ENCODE measurements around the gene CHST4. TPM values are rescaled to one million over a fixed set of nuclear protein-coding genes. Genes with fewer than 3 reads are reported as not detected.

Gene CHST4
- total RNA-seq, 1 experiment from 2014 or later: 72.9 TPM

GRCh38 chr16:71482569-71482968 lies 43.7 kb upstream of the CHST4 start:
- CTCF ChIA-PET: interaction anchor here (0.6 kb wide), 1 partner anchor 15 kb away, joined by 3 read pairs; no protein-coding TSS in a partner anchor
- H3K36me3 Mint-ChIP-seq (ENCODE audit: insufficient read depth, unreplicated experiment): peaks cover 15% of the 10 kb centered on the region
- TF ChIP-seq, protein P1, sequence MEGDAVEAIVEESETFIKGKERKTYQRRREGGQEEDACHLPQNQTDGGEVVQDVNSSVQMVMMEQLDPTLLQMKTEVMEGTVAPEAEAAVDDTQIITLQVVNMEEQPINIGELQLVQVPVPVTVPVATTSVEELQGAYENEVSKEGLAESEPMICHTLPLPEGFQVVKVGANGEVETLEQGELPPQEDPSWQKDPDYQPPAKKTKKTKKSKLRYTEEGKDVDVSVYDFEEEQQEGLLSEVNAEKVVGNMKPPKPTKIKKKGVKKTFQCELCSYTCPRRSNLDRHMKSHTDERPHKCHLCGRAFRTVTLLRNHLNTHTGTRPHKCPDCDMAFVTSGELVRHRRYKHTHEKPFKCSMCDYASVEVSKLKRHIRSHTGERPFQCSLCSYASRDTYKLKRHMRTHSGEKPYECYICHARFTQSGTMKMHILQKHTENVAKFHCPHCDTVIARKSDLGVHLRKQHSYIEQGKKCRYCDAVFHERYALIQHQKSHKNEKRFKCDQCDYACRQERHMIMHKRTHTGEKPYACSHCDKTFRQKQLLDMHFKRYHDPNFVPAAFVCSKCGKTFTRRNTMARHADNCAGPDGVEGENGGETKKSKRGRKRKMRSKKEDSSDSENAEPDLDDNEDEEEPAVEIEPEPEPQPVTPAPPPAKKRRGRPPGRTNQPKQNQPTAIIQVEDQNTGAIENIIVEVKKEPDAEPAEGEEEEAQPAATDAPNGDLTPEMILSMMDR (IDR thresholded peaks at IDR 0.05; ENCODE audit: unreplicated experiment): no peak
- intact Hi-C loops (cut with micrococcal nuclease; ENCODE audit: unreplicated experiment): loop anchor here (5.0 kb wide), 2 partner anchors 55 to 125 kb away; no protein-coding TSS in a partner anchor
- no peak overlapping the region for H3K4me3 Mint-ChIP-seq (ENCODE audit: low read depth, unreplicated experiment)
- H3K4me1 Mint-ChIP-seq (ENCODE audit: low read depth, unreplicated experiment): peaks cover 11% of the 10 kb centered on the region
- BruUV-seq (replicated peaks): no TSS peak
- H3K27ac Mint-ChIP-seq (ENCODE audit: unreplicated experiment): no peak overlapping the region
- no peak for DNase-seq
- H3K27me3 Mint-ChIP-seq (ENCODE audit: unreplicated experiment): no peaks in the 10 kb centered on the region
- no peaks in the 10 kb centered on the region for H3K9me3 Mint-ChIP-seq (ENCODE audit: low read depth, unreplicated experiment)

GRCh38 chr16:71484006-71484893 lies 42.0 kb upstream of the CHST4 start:
- Mint-ChIP-seq H3K4me3 (ENCODE audit: low read depth, unreplicated experiment) (peak overlapping the region; percentile 81), H3K27me3 (ENCODE audit: unreplicated experiment) (no peaks in the 10 kb centered on the region), H3K9me3 (ENCODE audit: low read depth, unreplicated experiment) (no peaks in the 10 kb centered on the region), H3K4me1 (ENCODE audit: low read depth, unreplicated experiment) (peaks cover 11% of the 10 kb centered on the region), H3K27ac (ENCODE audit: unreplicated experiment) (peak overlapping the region; percentile 56), H3K36me3 (ENCODE audit: insufficient read depth, unreplicated experiment) (peaks cover 12% of the 10 kb centered on the region)
- intact Hi-C loops (cut with micrococcal nuclease; ENCODE audit: unreplicated experiment): loop anchor here (1.0 to 5.0 kb wide), 3 partner anchors 22 to 123 kb away; partner anchors contain the start of gene ZNF23
- CTCF ChIA-PET: interaction anchor here (0.8 to 1.7 kb wide), 5 partner anchors 16 to 55 kb away, joined by 3 to 8 read pairs (median 5); partner anchors contain the start of gene ZNF23
- TSS peak; percentile 96 for BruUV-seq (replicated peaks)
- DNase-seq: peak; percentile 86
- TF ChIP-seq, protein P1 (IDR thresholded peaks at IDR 0.05; ENCODE audit: unreplicated experiment): no peak

DNA sequence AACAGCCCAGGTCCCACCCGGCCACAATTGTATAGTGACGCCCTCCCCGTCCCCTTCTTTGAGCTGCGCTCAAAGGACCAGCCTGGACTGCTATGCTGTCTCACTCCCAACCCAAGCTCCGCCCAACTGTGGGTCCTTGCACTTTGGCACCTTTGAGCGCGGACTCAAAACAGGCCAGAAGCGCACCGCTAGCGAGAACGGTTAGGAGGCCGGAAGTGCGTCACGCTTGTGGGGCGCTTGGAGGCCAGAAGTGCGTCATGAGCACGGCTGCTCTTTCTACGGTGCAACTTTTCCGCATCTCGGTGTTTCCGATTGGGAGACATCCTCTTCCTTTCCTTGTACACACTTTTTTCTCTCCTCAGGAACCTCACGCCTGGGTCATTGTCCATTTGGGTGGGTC lies 37.1 kb upstream of the CHST4 start, which contains the start of gene ZNF19:
TSS of gene ZNF19 (minus strand) at position 203 of the 400 bp plus-strand sequence. CDS start 7,210 bp downstream, outside the sequence.
- CTCF ChIA-PET: interaction anchor here (1.6 kb wide), 1 partner anchor 10 kb away, joined by 3 read pairs; no protein-coding TSS in a partner anchor
- Mint-ChIP-seq H3K36me3 (ENCODE audit: insufficient read depth, unreplicated experiment) (peaks cover 7% of the 10 kb centered on the region), H3K4me3 (ENCODE audit: low read depth, unreplicated experiment) (no peak within 1 kb of the TSS), H3K27ac (ENCODE audit: unreplicated experiment) (no peak within 1 kb of the TSS), H3K27me3 (ENCODE audit: unreplicated experiment) (no peaks in the 10 kb centered on the region), H3K4me1 (ENCODE audit: low read depth, unreplicated experiment) (no peaks in the 10 kb centered on the region), H3K9me3 (ENCODE audit: low read depth, unreplicated experiment) (no peaks in the 10 kb centered on the region)
- BruUV-seq (replicated peaks): no TSS peak
- intact Hi-C loops (cut with micrococcal nuclease; ENCODE audit: unreplicated experiment): no loop called here
- TF ChIP-seq, protein P1 (IDR thresholded peaks at IDR 0.05; ENCODE audit: unreplicated experiment): no peak
- no peak for DNase-seq

DNA sequence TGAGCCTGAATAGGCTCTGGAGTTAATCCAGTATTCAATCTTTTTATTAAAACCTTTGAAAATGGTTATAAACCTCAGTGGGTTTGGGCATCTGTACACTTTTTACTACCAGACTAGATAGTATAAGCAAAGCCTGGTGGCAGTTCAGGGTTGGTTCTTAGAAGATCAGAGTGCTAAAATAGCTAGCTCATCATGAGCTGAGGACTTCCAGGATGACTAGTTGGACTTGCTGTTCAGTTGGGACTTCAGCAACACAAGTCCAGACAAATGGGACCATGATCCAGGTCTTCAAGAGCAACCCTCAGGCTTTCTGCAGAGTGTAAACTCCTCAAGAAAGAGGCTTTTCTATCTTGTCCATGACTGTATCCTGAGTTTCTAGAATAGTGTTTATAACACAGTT lies 35.9 kb upstream of the CHST4 start:
- TF ChIP-seq, protein P1 (IDR thresholded peaks at IDR 0.05; ENCODE audit: unreplicated experiment): no peak
- DNase-seq: no peak
- no peaks in the 10 kb centered on the region for H3K4me1 Mint-ChIP-seq (ENCODE audit: low read depth, unreplicated experiment)
- no TSS peak for BruUV-seq (replicated peaks)
- H3K36me3 Mint-ChIP-seq (ENCODE audit: insufficient read depth, unreplicated experiment): no peaks in the 10 kb centered on the region
- no peak overlapping the region for H3K4me3 Mint-ChIP-seq (ENCODE audit: low read depth, unreplicated experiment)
- H3K27ac Mint-ChIP-seq (ENCODE audit: unreplicated experiment): no peak overlapping the region
- no peaks in the 10 kb centered on the region for H3K9me3 Mint-ChIP-seq (ENCODE audit: low read depth, unreplicated experiment)
- intact Hi-C loops (cut with micrococcal nuclease; ENCODE audit: unreplicated experiment): no loop called here
- CTCF ChIA-PET: interaction anchor here (1.6 kb wide), 1 partner anchor 11 kb away, joined by 3 read pairs; no protein-coding TSS in a partner anchor
- no peaks in the 10 kb centered on the region for H3K27me3 Mint-ChIP-seq (ENCODE audit: unreplicated experiment)

Measured in Calu3 (cell line).